Endothelial cell of umbilical vein (primary cell): ENCODE data around the gene METTL27. TPM values are rescaled to one million over a fixed set of nuclear protein-coding genes. Genes with fewer than 3 reads are reported as not detected.
A peak's percentile ranks its signal among the peaks of the same experiment; 100 is the strongest.
"Not testable (repeated sequence)": the region's sequence is repeated elsewhere in the genome, so short reads cannot be mapped to it uniquely, and the experiment has no call there.

Experiments used
- BruUV-seq: library from RNA; stranded (reverse); fragments of 400-500 nt; replicated peaks from 2 replicates; lab custom pipeline; 2021; lab: Mats Ljungman, UMichigan
- CTCF ChIA-PET: fragments of 300-600, 350-600 bp; sonication (Branson Sonifier 250); formaldehyde crosslinking; loops from one replicate; lab custom pipeline; 2021; ENCODE audit warnings: antibody characterized with exemption, inconsistent platforms; lab: Charles Lee
- POLR2A ChIA-PET: fragments of 300-600, 350-600 bp; sonication (Branson Sonifier 250); formaldehyde crosslinking; loops from one replicate; lab custom pipeline; 2021; ENCODE audit warnings: antibody characterized with exemption, inconsistent platforms; lab: Charles Lee
- DNase-seq: peaks from one replicate; pipeline ENCODE4 v3.0.0-alpha.2; 2011; ENCODE audit warnings: low read depth, low spot score
- FAIRE-seq: peaks from 2 replicates; lab custom pipeline; 2011; peaks lifted over from hg19 to GRCh38; lab: Jason Lieb, UNC
- H2AFZ ChIP-seq: 2 replicates; pipeline ENCODE4 v1.6.0; 2012; ENCODE audit warnings: low read depth, low read length, control low read depth, inconsistent platforms
- H3K27ac ChIP-seq: 2 replicates; pipeline ENCODE4 v1.5.1; 2011; ENCODE audit warnings: low read depth, mild to moderate bottlenecking, control low read depth, low read length, moderate library complexity; ENCODE audit not compliant: insufficient read depth
- H3K27me3 ChIP-seq, 2 experiments: 2 replicates each; pipeline versions ENCODE4 v1.6.0 to v1.6.1; 2011; ENCODE audit warnings: low read length in 2 of 2, mixed read lengths in 1 of 2; ENCODE audit not compliant: control insufficient read depth in 2 of 2, insufficient read depth in 2 of 2
- H3K36me3 ChIP-seq, 2 experiments: 2 replicates in 1 of 2; 3 replicates in 1 of 2; pipeline ENCODE4 v1.5.1; 2011; ENCODE audit warnings: low read length in 2 of 2, mild to moderate bottlenecking in 1 of 2, moderate library complexity in 1 of 2; ENCODE audit not compliant: control insufficient read depth in 2 of 2, insufficient read depth in 2 of 2; ENCODE audit errors: extremely low read depth in 1 of 2
- H3K4me1 ChIP-seq: 3 replicates; pipeline ENCODE4 v1.5.1; 2011; ENCODE audit warnings: mild to moderate bottlenecking, low read length; ENCODE audit not compliant: control insufficient read depth, insufficient read depth; ENCODE audit errors: extremely low read depth
- H3K4me2 ChIP-seq: 2 replicates; pipeline ENCODE4 v1.6.1; 2011; ENCODE audit warnings: low read length, control low read depth, mixed read lengths; ENCODE audit not compliant: insufficient read depth
- H3K4me3 ChIP-seq, 3 experiments: fragments of 200-600 bp in 1 of 3; sonication (generic), shearing (Covaris generic) in 1 of 3; replicated peaks in 1 of 3; 2 replicates each; pipeline ENCODE4 v1.5.1; 2011 to 2016; ENCODE audit warnings: control low read depth in 3 of 3, low read length in 3 of 3, mild to moderate bottlenecking in 2 of 3, inconsistent platforms in 1 of 3, low read depth in 1 of 3, moderate library complexity in 1 of 3; ENCODE audit not compliant: insufficient read depth in 1 of 3
- H3K79me2 ChIP-seq: 2 replicates; pipeline ENCODE4 v1.6.0; 2012; ENCODE audit warnings: low read length, inconsistent platforms; ENCODE audit not compliant: control insufficient read depth, insufficient read depth
- H3K9ac ChIP-seq: replicated peaks from 2 replicates; pipeline ENCODE3; 2011; ENCODE audit warnings: low read length, control low read depth; ENCODE audit not compliant: insufficient read depth; ENCODE audit errors: extremely low read depth
- H3K9me1 ChIP-seq: replicated peaks from 3 replicates; pipeline ENCODE4 v1.6.0; 2011; ENCODE audit warnings: mild to moderate bottlenecking, low read length; ENCODE audit not compliant: control insufficient read depth, insufficient read depth; ENCODE audit errors: extremely low read depth
- H3K9me3 ChIP-seq: replicated peaks from 2 replicates; pipeline ENCODE4 v1.5.1; 2012; ENCODE audit warnings: low read length, inconsistent platforms; ENCODE audit not compliant: control insufficient read depth, insufficient read depth
- H4K20me1 ChIP-seq: replicated peaks from 2 replicates; pipeline ENCODE3; 2011; ENCODE audit warnings: mild to moderate bottlenecking, low read length; ENCODE audit not compliant: control insufficient read depth, insufficient read depth; ENCODE audit errors: extremely low read depth
- FOS ChIP-seq: IDR thresholded peaks from 2 replicates; pipeline ENCODE4 v1.6.1; 2011; ENCODE audit warnings: mild to moderate bottlenecking, low read length, moderate library complexity, borderline replicate concordance; ENCODE audit not compliant: insufficient read depth
- GATA2 ChIP-seq: IDR thresholded peaks from 2 replicates; pipeline ENCODE4 v1.7.0; 2011; ENCODE audit warnings: low read depth, mild to moderate bottlenecking, moderate library complexity, mixed read lengths, low read length; ENCODE audit not compliant: insufficient read length, insufficient read depth
- MAX ChIP-seq: IDR thresholded peaks from 2 replicates; pipeline ENCODE4 v1.6.1; 2011; ENCODE audit not compliant: insufficient read depth, insufficient read length
- MYC ChIP-seq: IDR thresholded peaks from one replicate; pipeline ENCODE4 v1.6.1; 2011; ENCODE audit warnings: mild to moderate bottlenecking, low read depth, low read length
- POLR2A ChIP-seq: IDR thresholded peaks from 2 replicates; pipeline ENCODE4 v1.6.1; 2012; ENCODE audit warnings: low read depth, mild to moderate bottlenecking, control low read depth, low read length
- POLR2AphosphoS5 ChIP-seq: IDR thresholded peaks from 2 replicates; pipeline ENCODE4 v1.6.1; 2012; ENCODE audit warnings: low read depth, mild to moderate bottlenecking, control low read depth, low read length, moderate library complexity; ENCODE audit not compliant: insufficient read depth
- dilution Hi-C: fragments of 300-500 bp; cut with MboI; formaldehyde crosslinking; loops from one replicate; pipeline ENCODE4 v1.15.0; 2019; ENCODE audit warnings: low sequenced_read_pairs; ENCODE audit not compliant: extremely low pct_ligation_motif_present
- intact Hi-C: fragments of 100-400 bp; cut with micrococcal nuclease; formaldehyde crosslinking; loops from one replicate; pipeline ENCODE4 v1.10.0; 2022
- polyA plus RNA-seq, 4 experiments: library from polyadenylated mRNA; depleted of rRNA in 3 of 4; stranded (reverse) in 3 of 4; unstranded in 1 of 4; fragments of >200 nt; gene quantifications; 2 replicates each; pipeline versions ENCODE4 v1.2.1 to v1.2.3, GENCODE V29; 2011 to 2012; ENCODE audit warnings: missing spikeins in 1 of 4
- total RNA-seq: library from RNA; stranded (reverse); gene quantifications from 2 replicates; pipeline ENCODE4 v1.2.3, GENCODE V29; 2021

METTL27 gene
- total and polyA plus RNA-seq, 2 donors (not counting 3 experiments of a cell fraction or from before 2014, with no cell fraction given) = 6.9 to 10.8 TPM

- BruUV-seq = no TSS peak
- Histone ChIP-seq H3K27me3 (peaks cover 2 to 16% of the 10 kb centered on the region in 2 experiments), H3K4me1 (peaks cover 15% of the 10 kb centered on the region), H4K20me1 (no peaks in the 10 kb centered on the region), H3K27ac (peak overlapping the region; percentile 57), H3K4me2 (no peak overlapping the region), H3K4me3 (no peak overlapping the region), H3K9me1 (no peaks in the 10 kb centered on the region), H3K36me3 (no peaks in the 10 kb centered on the region), H2AFZ (peak overlapping the region; percentile 64), H3K9me3 (no peaks in the 10 kb centered on the region), H3K9ac (no peak overlapping the region), H3K79me2 (no peaks in the 10 kb centered on the region)
- FAIRE-seq (peak; percentile 79), DNase-seq (peak; percentile 96)
- dilution Hi-C loops = no loop called here
- TF ChIP-seq POLR2A (peak; percentile 14), MAX (no peak), GATA2 (peak; percentile 55), POLR2AphosphoS5 (peak; percentile 42), MYC (no peak)
- CTCF ChIA-PET = interaction anchor here (0.9 to 3.9 kb wide), 7 partner anchors 11 to 515 kb away, joined by 3 to 33 read pairs (median 3); partner anchors contain the start of gene ELN
- intact Hi-C loops = loop anchor here (5.0 kb wide), 1 partner anchor 141 kb away; the partner anchor contains the start of gene ELN
- POLR2A ChIA-PET = interaction anchor here (0.6 kb wide), 1 partner anchor 44 kb away, joined by 3 read pairs; no protein-coding TSS in a partner anchor
Measured at GRCh38 chr7:73885975-73886798, 43.9 kb upstream of the METTL27 start.

GRCh38 chr7:73885433-73885974 lies 43.2 kb upstream of the METTL27 start:
- Histone ChIP-seq H4K20me1 (no peaks in the 10 kb centered on the region), H3K9ac (no peak overlapping the region), H2AFZ (no peak overlapping the region), H3K4me1 (peaks cover 18% of the 10 kb centered on the region), H3K27ac (no peak overlapping the region), H3K36me3 (no peaks in the 10 kb centered on the region), H3K9me3 (no peaks in the 10 kb centered on the region), H3K27me3 (peaks cover 2 to 23% of the 10 kb centered on the region in 2 experiments), H3K4me2 (no peak overlapping the region), H3K9me1 (no peaks in the 10 kb centered on the region), H3K79me2 (no peaks in the 10 kb centered on the region), H3K4me3 (no peak overlapping the region)
- DNase-seq = peak; percentile 15
- ChIA-PET POLR2A (interaction anchor here (0.6 kb wide), 1 partner anchor 43 kb away, joined by 3 read pairs; no protein-coding TSS in a partner anchor), CTCF (interaction anchor here (0.9 to 3.9 kb wide), 7 partner anchors 11 to 515 kb away, joined by 3 to 33 read pairs (median 3); partner anchors contain the start of gene ELN)
- BruUV-seq = no TSS peak
- no peak for TF ChIP-seq MAX
- no peak for TF ChIP-seq FOS
- intact Hi-C loops (loop anchor here (5.0 kb wide), 1 partner anchor 142 kb away; the partner anchor contains the start of gene ELN), dilution Hi-C loops (no loop called here)
- FAIRE-seq = no peak

GRCh38 chr7:73884867-73885422 lies 42.6 kb upstream of the METTL27 start:
- POLR2A ChIA-PET, H3K27ac ChIP-seq, dilution Hi-C loops, H2AFZ ChIP-seq, H3K79me2 ChIP-seq, H3K36me3 ChIP-seq, BruUV-seq, H3K4me2 ChIP-seq, H3K9me1 ChIP-seq, H3K9me3 ChIP-seq, FAIRE-seq, H4K20me1 ChIP-seq, H3K9ac ChIP-seq, H3K4me3 ChIP-seq, DNase-seq: not testable (repeated sequence)
- intact Hi-C loops = loop anchor here (5.0 kb wide), 1 partner anchor 142 kb away; the partner anchor contains the start of gene ELN
- CTCF ChIA-PET = interaction anchor here (1.1 to 3.9 kb wide), 5 partner anchors 12 to 516 kb away, joined by 3 to 33 read pairs (median 4); partner anchors contain the start of gene ELN
- Histone ChIP-seq H3K27me3 (peaks cover 2 to 28% of the 10 kb centered on the region in 2 experiments), H3K4me1 (peaks cover 18% of the 10 kb centered on the region)
